Transverse colon (tissue), 4 donors: Measurements from ENCODE around the gene CAST. TPM values are rescaled to one million over a fixed set of nuclear protein-coding genes. Genes with fewer than 3 reads are reported as not detected.
A peak's percentile ranks its signal among the peaks of the same experiment; 100 is the strongest.

Experiments used
- DNase-seq: peaks from one replicate; pipeline ENCODE4 v3.0.0-alpha.2; 2019
- H3K27ac ChIP-seq, 4 donors: fragments of 200-600 bp; sonication (generic); 2 replicates each; pipeline ENCODE4 v1.5.1; 2016 to 2018; ENCODE audit warnings: inconsistent platforms in 4 of 4
- H3K27me3 ChIP-seq: fragments of 200-600 bp; sonication (generic); 2 replicates; pipeline ENCODE4 v1.5.1; 2017; ENCODE audit warnings: inconsistent platforms
- H3K36me3 ChIP-seq, 4 donors: fragments of 200-600 bp; sonication (generic); 2 replicates each; pipeline ENCODE4 v1.5.1; 2017 to 2019; ENCODE audit warnings: inconsistent platforms in 4 of 4
- H3K4me1 ChIP-seq, 4 donors: fragments of 200-600 bp; sonication (generic); 2 replicates each; pipeline ENCODE4 v1.5.1; 2017 to 2020; ENCODE audit warnings: inconsistent platforms in 4 of 4
- H3K4me3 ChIP-seq, 4 donors: fragments of 200-600 bp; sonication (generic); 1 replicate in 1 of 4; 2 replicates in 3 of 4; pipeline versions ENCODE4 v1.5.1 to v1.6.1; 2017 to 2019; ENCODE audit warnings: inconsistent platforms in 4 of 4
- H3K9me3 ChIP-seq, 2 donors: fragments of 200-600 bp; sonication (generic); 2 replicates each; pipeline ENCODE4 v1.5.1; 2017 to 2019; ENCODE audit warnings: inconsistent platforms in 2 of 2
- CTCF ChIP-seq, 5 experiments: fragments of 200-600 bp in 3 of 5; fragments of 450-650 bp in 2 of 5; sonication (generic) in 3 of 5; IDR thresholded peaks; 1 replicate in 2 of 5; 2 replicates in 3 of 5; pipeline ENCODE4 v1.5.1; 2016 to 2017; ENCODE audit warnings: antibody characterized with exemption in 5 of 5, inconsistent platforms in 3 of 5, mild to moderate bottlenecking in 2 of 5, moderate library complexity in 1 of 5
- EP300 ChIP-seq: sonication (generic); formaldehyde crosslinking; IDR thresholded peaks from one replicate; pipeline ENCODE4 v1.6.1; 2017; ENCODE audit warnings: antibody characterized with exemption, low read depth
- POLR2A ChIP-seq: fragments of 450-650 bp; IDR thresholded peaks from one replicate; pipeline ENCODE4 v1.6.1; 2016; ENCODE audit warnings: antibody characterized with exemption, mild to moderate bottlenecking, moderate library complexity
- POLR2AphosphoS5 ChIP-seq, 3 donors: sonication (generic); formaldehyde crosslinking; IDR thresholded peaks; one replicate each; pipeline ENCODE4 v1.6.1; 2016; ENCODE audit warnings: antibody characterized with exemption in 3 of 3
- WGBS, 2 donors: methylation state at CpG; one replicate each; pipeline ENCODE4 v1.1.5; 2018; ENCODE audit warnings: low coverage in 1 of 2; 5-methylcytosine and 5-hydroxymethylcytosine counted together
- in situ Hi-C, 4 donors: fragments of 200-750 bp; cut with MboI; loops; one replicate each; pipeline versions ENCODE4 v1.15.0 to v1.15.1; 2017; ENCODE audit warnings: low sequenced_read_pairs in 3 of 4, low pct_ligation_motif_present in 1 of 4, low pct_unique_long_range_greater_than_20kb in 1 of 4
- intact Hi-C: fragments of 100-400 bp; cut with DNase I; formaldehyde crosslinking; loops from one replicate; pipeline ENCODE4 v1.15.1; 2023; ENCODE audit warnings: low total_unique reads
- total RNA-seq, 4 donors: library from RNA; depleted of rRNA; stranded (reverse); fragments of >200 nt; gene quantifications; one replicate each; pipeline ENCODE4 v1.1.0, GENCODE V29; 2016

The CAST gene
- total RNA-seq, 4 donors from 2014 or later: 237 to 556 (median 335) TPM

GRCh38 chr5:96675882-96676281 lies 13.7 kb downstream of the CAST start:
- H3K4me3 ChIP-seq: no peak overlapping the region
- no peak for TF ChIP-seq CTCF (IDR thresholded peaks at IDR 0.05)
- no peak for TF ChIP-seq POLR2AphosphoS5 (IDR thresholded peaks at IDR 0.05)
- TF ChIP-seq POLR2A: no peak
- no peak for TF ChIP-seq EP300
- intact Hi-C loops (no loop called here), in situ Hi-C loops (no loop called here)
- no peaks in the 10 kb centered on the region for H3K9me3 ChIP-seq
- H3K36me3 ChIP-seq: peaks cover 0 to 7% (median 0%) of the 10 kb centered on the region in 4 donors
- H3K4me1 ChIP-seq: peaks cover 20 to 50% (median 30%) of the 10 kb centered on the region in 4 donors
- DNase-seq: no peak
- 59 to 67% methylated on average over 1 of the region's 1 CpG for WGBS, 2 donors
- H3K27me3 ChIP-seq: no peaks in the 10 kb centered on the region
- H3K27ac ChIP-seq: no peak overlapping the region

GRCh38 chr5:96677496-96677895 lies 15.3 kb downstream of the CAST start:
- H3K4me1 ChIP-seq: peaks cover 16 to 37% (median 23%) of the 10 kb centered on the region in 4 donors
- TF ChIP-seq POLR2AphosphoS5 (IDR thresholded peaks at IDR 0.05) (no peak), EP300 (no peak), POLR2A (no peak), CTCF (IDR thresholded peaks at IDR 0.05) (no peak)
- intact Hi-C loops (no loop called here), in situ Hi-C loops (no loop called here)
- no peak for DNase-seq
- H3K36me3 ChIP-seq: peaks cover 0 to 7% (median 0%) of the 10 kb centered on the region in 4 donors
- peak overlapping the region in 2 of 4 donors; percentile 1 to 23 for H3K27ac ChIP-seq
- 31 to 37% methylated on average over 2 of the region's 2 CpGs for WGBS, 2 donors
- no peaks in the 10 kb centered on the region for H3K9me3 ChIP-seq
- H3K4me3 ChIP-seq: no peak overlapping the region
- no peaks in the 10 kb centered on the region for H3K27me3 ChIP-seq

GRCh38 chr5:96679293-96679692 lies 17.1 kb downstream of the CAST start:
- no peak overlapping the region for H3K4me3 ChIP-seq
- no peak overlapping the region for H3K27ac ChIP-seq
- WGBS, 2 donors: 73 to 78% methylated on average over 4 of the region's 4 CpGs
- no peaks in the 10 kb centered on the region for H3K9me3 ChIP-seq
- intact Hi-C loops (no loop called here), in situ Hi-C loops (no loop called here)
- peaks cover 15 to 40% (median 17%) of the 10 kb centered on the region in 4 donors for H3K4me1 ChIP-seq
- no peaks in the 10 kb centered on the region for H3K27me3 ChIP-seq
- peaks cover 0 to 10% (median 3%) of the 10 kb centered on the region in 4 donors for H3K36me3 ChIP-seq
- TF ChIP-seq POLR2A (no peak), POLR2AphosphoS5 (IDR thresholded peaks at IDR 0.05) (no peak), CTCF (IDR thresholded peaks at IDR 0.05) (no peak), EP300 (no peak)
- DNase-seq: no peak

GRCh38 chr5:96680759-96681470 lies 18.7 kb downstream of the CAST start:
- 81 to 88% methylated on average over 2 to 11 of the region's 11 CpGs for WGBS, 2 donors
- Histone ChIP-seq H3K27ac (no peak overlapping the region), H3K36me3 (peaks cover 0 to 10% (median 3%) of the 10 kb centered on the region in 4 donors), H3K27me3 (no peaks in the 10 kb centered on the region), H3K9me3 (no peaks in the 10 kb centered on the region), H3K4me1 (peaks cover 9 to 27% (median 14%) of the 10 kb centered on the region in 4 donors), H3K4me3 (no peak overlapping the region)
- TF ChIP-seq POLR2AphosphoS5 (IDR thresholded peaks at IDR 0.05) (no peak), POLR2A (no peak), EP300 (no peak), CTCF (IDR thresholded peaks at IDR 0.05) (no peak)
- intact Hi-C loops: no loop called here
- DNase-seq: no peak
- in situ Hi-C loops: no loop called here
